ENCODE measurements around the gene PSME2. TPM values are rescaled to one million over a fixed set of nuclear protein-coding genes. Genes with fewer than 3 reads are reported as not detected.
A peak's percentile ranks its signal among the peaks of the same experiment; 100 is the strongest.

PSME2 gene
- total and polyA plus RNA-seq, 2 of the 13 experiments (the other 11 are each of a cell fraction or from before 2014, with no cell fraction given), result 332 to 716 TPM

- TF ChIP-seq MAFG (CRISPR knock-in tag; IDR thresholded peaks at IDR 0.05) (no peak), THAP7 (CRISPR knock-in tag; IDR thresholded peaks at IDR 0.05) (peak; percentile 86; the same call in 1 of the 2 replicates), NCOA1 (CRISPR knock-in tag; IDR thresholded peaks at IDR 0.05) (no peak), ARID5B (CRISPR knock-in tag; IDR thresholded peaks at IDR 0.05) (no peak), SMAD1 (CRISPR knock-in tag; IDR thresholded peaks at IDR 0.05; ENCODE audit: borderline replicate concordance, low read depth) (no peak), HOXA7 (CRISPR knock-in tag; IDR thresholded peaks at IDR 0.05) (no peak)
These were observed 30.8 kb downstream of the PSME2 start (continued) for GRCh38 chr14:24115422-24116127.
